GM23338 (cell line): ENCODE data around the gene SLC51A. TPM values are rescaled to one million over a fixed set of nuclear protein-coding genes. Genes with fewer than 3 reads are reported as not detected.
"Not testable (repeated sequence)": the region's sequence is repeated elsewhere in the genome, so short reads cannot be mapped to it uniquely, and the experiment has no call there.

ENCODE experiments used
- ATAC-seq: fragments of 200-7000 bp; cut with Tn5 transposase; 3 replicates; pipeline ENCODE4 v1.9.1; 2020
- DNase-seq: peaks from one replicate; pipeline ENCODE4 v3.0.0-alpha.2; 2015; ENCODE audit warnings: low spot score
- H2AFZ ChIP-seq: fragments of 200-600 bp; sonication (generic); 2 replicates; pipeline ENCODE4 v1.8.0; 2016; ENCODE audit warnings: antibody characterized with exemption, mild to moderate bottlenecking, moderate library complexity
- H3F3A ChIP-seq: fragments of 200-600 bp; sonication (generic); replicated peaks from 2 replicates; pipeline ENCODE4 v1.8.0; 2017; ENCODE audit warnings: antibody characterized with exemption, mixed run types, low read depth
- H3K27ac ChIP-seq: fragments of 200-600 bp; sonication (generic); 2 replicates; pipeline ENCODE4 v1.6.1; 2016; ENCODE audit warnings: low read depth
- H3K27me3 ChIP-seq: fragments of 200-600 bp; sonication (generic); 2 replicates; pipeline ENCODE4 v1.8.0; 2016; ENCODE audit warnings: mild to moderate bottlenecking, mixed run types, moderate library complexity; ENCODE audit not compliant: insufficient read depth
- H3K36me3 ChIP-seq: fragments of 200-600 bp; sonication (generic); 2 replicates; pipeline ENCODE4 v1.8.0; 2016; ENCODE audit warnings: mild to moderate bottlenecking; ENCODE audit not compliant: insufficient read depth
- H3K4me1 ChIP-seq: fragments of 200-600 bp; sonication (generic); 2 replicates; pipeline ENCODE4 v1.8.0; 2016; ENCODE audit warnings: mild to moderate bottlenecking, moderate library complexity; ENCODE audit not compliant: insufficient read depth
- H3K4me2 ChIP-seq: fragments of 200-600 bp; sonication (generic); 2 replicates; pipeline ENCODE4 v1.7.1; 2017; ENCODE audit warnings: mixed run types
- H3K4me3 ChIP-seq: fragments of 200-600 bp; sonication (generic); 2 replicates; pipeline ENCODE4 v1.6.1; 2016; ENCODE audit warnings: mixed run types
- H3K79me2 ChIP-seq: fragments of 200-600 bp; sonication (generic); replicated peaks from 2 replicates; pipeline ENCODE4 v1.8.0; 2017; ENCODE audit warnings: mild to moderate bottlenecking; ENCODE audit not compliant: insufficient read depth
- H3K9me2 ChIP-seq: fragments of 200-600 bp; sonication (generic); 2 replicates; pipeline ENCODE4 v1.8.0; 2017; ENCODE audit not compliant: insufficient read depth
- H4K20me1 ChIP-seq: fragments of 200-600 bp; sonication (generic); replicated peaks from 2 replicates; pipeline ENCODE4 v1.8.0; 2017; ENCODE audit warnings: mild to moderate bottlenecking; ENCODE audit not compliant: insufficient read depth
- H3K27ac Mint-ChIP-seq: 2 replicates; pipeline ENCODE4 v1.8.0; 2020; ENCODE audit warnings: inconsistent platforms, mild to moderate bottlenecking, moderate library complexity, mixed read lengths
- H3K27me3 Mint-ChIP-seq: 3 replicates; pipeline ENCODE4 v1.8.0; 2022; ENCODE audit warnings: low read depth, mild to moderate bottlenecking, moderate library complexity, mixed read lengths, inconsistent platforms; ENCODE audit not compliant: insufficient read depth, poor library complexity
- H3K36me3 Mint-ChIP-seq: 3 replicates; pipeline ENCODE4 v1.8.0; 2021; ENCODE audit warnings: low read depth, mild to moderate bottlenecking, inconsistent platforms, moderate library complexity, mixed read lengths
- H3K4me1 Mint-ChIP-seq: 3 replicates; pipeline ENCODE4 v1.8.0; 2020; ENCODE audit warnings: mild to moderate bottlenecking, inconsistent platforms, mixed read lengths
- H3K4me3 Mint-ChIP-seq: 3 replicates; pipeline ENCODE4 v1.8.0; 2021; ENCODE audit warnings: moderate library complexity, mild to moderate bottlenecking, inconsistent platforms, mixed read lengths
- H3K9me3 Mint-ChIP-seq: 3 replicates; pipeline ENCODE4 v1.8.0; 2020; ENCODE audit warnings: moderate library complexity, mild to moderate bottlenecking, inconsistent platforms, mixed read lengths
- CREB1 ChIP-seq: fragments of 250-450 bp; sonication (Bioruptor Pico); IDR thresholded peaks from 2 replicates; pipeline ENCODE4 v1.5.0; 2020; ENCODE audit warnings: low read depth, mild to moderate bottlenecking, moderate library complexity
- CTCF ChIP-seq, 2 experiments: fragments of 200-600 bp in 1 of 2; sonication (generic) in 1 of 2; conservative IDR thresholded peaks; 2 replicates each; pipeline versions ENCODE4 v1.5.1 to v1.6.1; 2016 to 2017; ENCODE audit warnings: antibody characterized with exemption in 2 of 2, low read depth in 2 of 2, mild to moderate bottlenecking in 2 of 2, moderate library complexity in 1 of 2
- ETS1 ChIP-seq: IDR thresholded peaks from 2 replicates; pipeline ENCODE4 v1.6.1; 2016; ENCODE audit warnings: antibody characterized with exemption
- EZH2 ChIP-seq: fragments of 200-600 bp; sonication (generic); IDR thresholded peaks from one replicate; pipeline ENCODE4 v1.8.0; 2017; ENCODE audit warnings: antibody characterized with exemption, mild to moderate bottlenecking, low read depth; ENCODE audit not compliant: unreplicated experiment
- EZH2phosphoT487 ChIP-seq: fragments of 200-600 bp; sonication (generic); IDR thresholded peaks from one replicate; pipeline ENCODE4 v1.8.1; 2018; ENCODE audit warnings: antibody characterized with exemption; ENCODE audit not compliant: unreplicated experiment
- JUNB ChIP-seq: IDR thresholded peaks from one replicate; pipeline ENCODE4 v1.6.1; 2016; ENCODE audit warnings: antibody characterized with exemption; ENCODE audit not compliant: unreplicated experiment
- NANOG ChIP-seq: IDR thresholded peaks from 2 replicates; pipeline ENCODE4 v1.6.1; 2016; ENCODE audit warnings: antibody characterized with exemption, borderline replicate concordance
- POLR2AphosphoS5 ChIP-seq: IDR thresholded peaks from 2 replicates; pipeline ENCODE4 v1.6.1; 2016; ENCODE audit warnings: antibody characterized with exemption, low read depth
- REST ChIP-seq: IDR thresholded peaks from one replicate; pipeline ENCODE4 v1.6.1; 2018; ENCODE audit warnings: antibody characterized with exemption; ENCODE audit not compliant: unreplicated experiment
- STAT1 ChIP-seq: IDR thresholded peaks from one replicate; pipeline ENCODE4 v1.6.1; 2016; ENCODE audit warnings: antibody characterized with exemption; ENCODE audit not compliant: unreplicated experiment
- ZNF114 ChIP-seq: fragments of 250-450 bp; sonication (Bioruptor Pico); IDR thresholded peaks from 2 replicates; pipeline ENCODE4 v1.5.0; 2020; ENCODE audit warnings: mild to moderate bottlenecking, moderate library complexity
- ZNF331 ChIP-seq: fragments of 250-450 bp; sonication (Bioruptor Pico); IDR thresholded peaks from 2 replicates; pipeline ENCODE4 v1.5.0; 2020; ENCODE audit warnings: low read depth, mild to moderate bottlenecking, moderate library complexity
- ZNF462 ChIP-seq: fragments of 250-450 bp; sonication (Bioruptor Pico); IDR thresholded peaks from 2 replicates; pipeline ENCODE4 v1.5.0; 2020; ENCODE audit warnings: mild to moderate bottlenecking, moderate library complexity
- polyA plus RNA-seq: library from polyadenylated mRNA; unstranded; fragments of >200 nt; fragmentation: Nextera tagmentation; extraction: Ambion mirVana; gene quantifications from 2 replicates; pipeline ENCODE4 v1.2.1, GENCODE V29; 2016
- total RNA-seq: library from RNA; depleted of rRNA; stranded (reverse); fragments of >200 nt; shearing (Covaris generic); gene quantifications from 2 replicates; pipeline ENCODE4 v1.2.3, GENCODE V29; 2014

The SLC51A gene
- total and polyA plus RNA-seq, 2 experiments from 2014 or later = 4.0 to 6.7 TPM

- H4K20me1 ChIP-seq = no peaks in the 10 kb centered on the region
- H2AFZ ChIP-seq = no peak overlapping the region
- peaks cover 15% of the 10 kb centered on the region for H3K4me1 ChIP-seq
- no peaks in the 10 kb centered on the region for H3K27me3 ChIP-seq
- H3F3A ChIP-seq = no peaks in the 10 kb centered on the region
- H3K4me1 Mint-ChIP-seq = peaks cover 20% of the 10 kb centered on the region
- H3K9me3 Mint-ChIP-seq = no peaks in the 10 kb centered on the region
- H3K79me2 ChIP-seq = no peaks in the 10 kb centered on the region
- H3K27ac ChIP-seq = no peak overlapping the region
- no peak overlapping the region for H3K27ac Mint-ChIP-seq
- H3K36me3 Mint-ChIP-seq = no peaks in the 10 kb centered on the region
- no peak overlapping the region for H3K4me3 ChIP-seq
- H3K9me2 ChIP-seq = no peaks in the 10 kb centered on the region
- peaks cover under 1% of the 10 kb centered on the region for H3K27me3 Mint-ChIP-seq
- ATAC-seq (no peak; the same call in 2 of the 3 replicates), DNase-seq (no peak)
- H3K36me3 ChIP-seq = no peaks in the 10 kb centered on the region
- H3K4me2 ChIP-seq = no peak overlapping the region
- TF ChIP-seq EZH2phosphoT487 (no peak), ZNF331 (CRISPR knock-in tag) (no peak), JUNB (no peak), ETS1 (no peak), EZH2 (no peak), NANOG (no peak), CTCF (conservative IDR thresholded peaks at IDR 0.05; ENCODE audit: low read depth in 2 of 2) (no peak), ZNF114 (no peak), REST (no peak), STAT1 (no peak), CREB1 (no peak), ZNF462 (CRISPR knock-in tag) (no peak), POLR2AphosphoS5 (no peak)
- no peak overlapping the region for H3K4me3 Mint-ChIP-seq
Measured at GRCh38 chr3:196181127-196181546, 35.2 kb upstream of the SLC51A start.

GRCh38 chr3:196184169-196184432 is 32.2 kb upstream of the SLC51A start:
- not testable (repeated sequence) for H3K27me3 Mint-ChIP-seq, H3F3A ChIP-seq, DNase-seq, H3K27ac ChIP-seq, H3K9me3 Mint-ChIP-seq, H3K27ac Mint-ChIP-seq, H4K20me1 ChIP-seq, H3K4me3 Mint-ChIP-seq, H3K9me2 ChIP-seq, H3K4me3 ChIP-seq, ATAC-seq, H3K27me3 ChIP-seq, H3K36me3 ChIP-seq, H3K79me2 ChIP-seq, H3K4me2 ChIP-seq, H2AFZ ChIP-seq, H3K36me3 Mint-ChIP-seq
- H3K4me1 Mint-ChIP-seq = peaks cover 19% of the 10 kb centered on the region
- peaks cover 17% of the 10 kb centered on the region for H3K4me1 ChIP-seq
